ENCODE measurements around the gene MCM10.

DNA sequence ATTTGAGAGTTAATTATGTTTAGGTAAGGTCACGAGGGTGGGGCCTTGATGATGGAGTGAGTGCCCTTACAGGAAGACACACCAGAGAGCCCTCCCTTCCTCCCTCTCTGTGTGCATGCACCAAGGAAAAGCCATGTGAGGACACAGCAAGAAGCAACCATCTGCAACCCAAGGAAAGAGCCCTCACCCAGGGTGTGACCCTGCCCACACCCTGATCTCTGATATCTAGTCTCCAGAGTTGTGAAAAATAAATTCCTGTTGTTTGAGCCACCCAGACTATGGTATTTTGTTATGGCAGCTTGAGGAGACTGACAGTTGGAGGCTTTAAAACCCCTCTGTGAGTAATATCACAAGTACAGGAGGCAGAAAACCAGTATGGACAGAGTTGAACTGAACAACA, 15.0 kb upstream of the MCM10 start:
- TF ChIP-seq HDAC6 (IDR thresholded peaks at IDR 0.05; ENCODE audit: unreplicated experiment) (no peak), POLR2AphosphoS5 (IDR thresholded peaks at IDR 0.05; ENCODE audit: low read length) (no peak), POLR2A (IDR thresholded peaks at IDR 0.05; ENCODE audit: low read depth, low read length) (no peak), TARDBP (IDR thresholded peaks at IDR 0.05; ENCODE audit: borderline replicate concordance) (no peak), ZBED1 (IDR thresholded peaks at IDR 0.05; ENCODE audit: borderline replicate concordance) (no peak), CBX5 (IDR thresholded peaks at IDR 0.05; ENCODE audit: low read depth) (no peak), KDM1A (IDR thresholded peaks at IDR 0.05; ENCODE audit: borderline replicate concordance) (no peak)
- TF ChIP-seq, protein P1, sequence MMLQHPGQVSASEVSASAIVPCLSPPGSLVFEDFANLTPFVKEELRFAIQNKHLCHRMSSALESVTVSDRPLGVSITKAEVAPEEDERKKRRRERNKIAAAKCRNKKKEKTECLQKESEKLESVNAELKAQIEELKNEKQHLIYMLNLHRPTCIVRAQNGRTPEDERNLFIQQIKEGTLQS (IDR thresholded peaks at IDR 0.05; ENCODE audit: borderline replicate concordance, extremely low read depth, low read depth, low read length) = no peak
- TF ChIP-seq, protein P2, sequence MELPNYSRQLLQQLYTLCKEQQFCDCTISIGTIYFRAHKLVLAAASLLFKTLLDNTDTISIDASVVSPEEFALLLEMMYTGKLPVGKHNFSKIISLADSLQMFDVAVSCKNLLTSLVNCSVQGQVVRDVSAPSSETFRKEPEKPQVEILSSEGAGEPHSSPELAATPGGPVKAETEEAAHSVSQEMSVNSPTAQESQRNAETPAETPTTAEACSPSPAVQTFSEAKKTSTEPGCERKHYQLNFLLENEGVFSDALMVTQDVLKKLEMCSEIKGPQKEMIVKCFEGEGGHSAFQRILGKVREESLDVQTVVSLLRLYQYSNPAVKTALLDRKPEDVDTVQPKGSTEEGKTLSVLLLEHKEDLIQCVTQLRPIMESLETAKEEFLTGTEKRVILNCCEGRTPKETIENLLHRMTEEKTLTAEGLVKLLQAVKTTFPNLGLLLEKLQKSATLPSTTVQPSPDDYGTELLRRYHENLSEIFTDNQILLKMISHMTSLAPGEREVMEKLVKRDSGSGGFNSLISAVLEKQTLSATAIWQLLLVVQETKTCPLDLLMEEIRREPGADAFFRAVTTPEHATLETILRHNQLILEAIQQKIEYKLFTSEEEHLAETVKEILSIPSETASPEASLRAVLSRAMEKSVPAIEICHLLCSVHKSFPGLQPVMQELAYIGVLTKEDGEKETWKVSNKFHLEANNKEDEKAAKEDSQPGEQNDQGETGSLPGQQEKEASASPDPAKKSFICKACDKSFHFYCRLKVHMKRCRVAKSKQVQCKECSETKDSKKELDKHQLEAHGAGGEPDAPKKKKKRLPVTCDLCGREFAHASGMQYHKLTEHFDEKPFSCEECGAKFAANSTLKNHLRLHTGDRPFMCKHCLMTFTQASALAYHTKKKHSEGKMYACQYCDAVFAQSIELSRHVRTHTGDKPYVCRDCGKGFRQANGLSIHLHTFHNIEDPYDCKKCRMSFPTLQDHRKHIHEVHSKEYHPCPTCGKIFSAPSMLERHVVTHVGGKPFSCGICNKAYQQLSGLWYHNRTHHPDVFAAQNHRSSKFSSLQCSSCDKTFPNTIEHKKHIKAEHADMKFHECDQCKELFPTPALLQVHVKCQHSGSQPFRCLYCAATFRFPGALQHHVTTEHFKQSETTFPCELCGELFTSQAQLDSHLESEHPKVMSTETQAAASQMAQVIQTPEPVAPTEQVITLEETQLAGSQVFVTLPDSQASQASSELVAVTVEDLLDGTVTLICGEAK (IDR thresholded peaks at IDR 0.05; ENCODE audit: borderline replicate concordance) = no peak
- TF ChIP-seq, protein P3, sequence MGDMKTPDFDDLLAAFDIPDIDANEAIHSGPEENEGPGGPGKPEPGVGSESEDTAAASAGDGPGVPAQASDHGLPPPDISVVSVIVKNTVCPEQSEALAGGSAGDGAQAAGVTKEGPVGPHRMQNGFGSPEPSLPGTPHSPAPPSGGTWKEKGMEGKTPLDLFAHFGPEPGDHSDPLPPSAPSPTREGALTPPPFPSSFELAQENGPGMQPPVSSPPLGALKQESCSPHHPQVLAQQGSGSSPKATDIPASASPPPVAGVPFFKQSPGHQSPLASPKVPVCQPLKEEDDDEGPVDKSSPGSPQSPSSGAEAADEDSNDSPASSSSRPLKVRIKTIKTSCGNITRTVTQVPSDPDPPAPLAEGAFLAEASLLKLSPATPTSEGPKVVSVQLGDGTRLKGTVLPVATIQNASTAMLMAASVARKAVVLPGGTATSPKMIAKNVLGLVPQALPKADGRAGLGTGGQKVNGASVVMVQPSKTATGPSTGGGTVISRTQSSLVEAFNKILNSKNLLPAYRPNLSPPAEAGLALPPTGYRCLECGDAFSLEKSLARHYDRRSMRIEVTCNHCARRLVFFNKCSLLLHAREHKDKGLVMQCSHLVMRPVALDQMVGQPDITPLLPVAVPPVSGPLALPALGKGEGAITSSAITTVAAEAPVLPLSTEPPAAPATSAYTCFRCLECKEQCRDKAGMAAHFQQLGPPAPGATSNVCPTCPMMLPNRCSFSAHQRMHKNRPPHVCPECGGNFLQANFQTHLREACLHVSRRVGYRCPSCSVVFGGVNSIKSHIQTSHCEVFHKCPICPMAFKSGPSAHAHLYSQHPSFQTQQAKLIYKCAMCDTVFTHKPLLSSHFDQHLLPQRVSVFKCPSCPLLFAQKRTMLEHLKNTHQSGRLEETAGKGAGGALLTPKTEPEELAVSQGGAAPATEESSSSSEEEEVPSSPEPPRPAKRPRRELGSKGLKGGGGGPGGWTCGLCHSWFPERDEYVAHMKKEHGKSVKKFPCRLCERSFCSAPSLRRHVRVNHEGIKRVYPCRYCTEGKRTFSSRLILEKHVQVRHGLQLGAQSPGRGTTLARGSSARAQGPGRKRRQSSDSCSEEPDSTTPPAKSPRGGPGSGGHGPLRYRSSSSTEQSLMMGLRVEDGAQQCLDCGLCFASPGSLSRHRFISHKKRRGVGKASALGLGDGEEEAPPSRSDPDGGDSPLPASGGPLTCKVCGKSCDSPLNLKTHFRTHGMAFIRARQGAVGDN (IDR thresholded peaks at IDR 0.05) = no peak

Data from GM12878 (cell line).